Motor neuron (in vitro differentiated cells): ENCODE data around the gene TXNRD2. TPM values are rescaled to one million over a fixed set of nuclear protein-coding genes. Genes with fewer than 3 reads are reported as not detected.

Experiments used
- ATAC-seq, 8 experiments: fragments of 200-7000 bp; cut with Tn5 transposase; replicated peaks in 6 of 8; 2 replicates each; pipeline ENCODE4 v1.8.0; 2021; ENCODE audit warnings: mild to moderate bottlenecking in 8 of 8, moderate library complexity in 8 of 8
- H3K27ac ChIP-seq, 2 donors: fragments of 250-450 bp; sonication (Bioruptor Pico); 2 replicates each; pipeline ENCODE4 v1.9.0; 2021; ENCODE audit warnings: antibody characterized with exemption in 2 of 2, mild to moderate bottlenecking in 2 of 2, moderate library complexity in 1 of 2
- H3K4me1 ChIP-seq, 2 donors: fragments of 250-450 bp; sonication (Bioruptor Pico); replicated peaks in 1 of 2; 2 replicates each; pipeline ENCODE4 v1.6.1; 2021; ENCODE audit warnings: antibody characterized with exemption in 2 of 2, mild to moderate bottlenecking in 2 of 2, moderate library complexity in 1 of 2
- H3K4me3 ChIP-seq, 5 donors: fragments of 250-450 bp; sonication (Bioruptor Pico); 2 replicates each; pipeline ENCODE4 v1.9.0; 2021; ENCODE audit warnings: antibody characterized with exemption in 5 of 5, mild to moderate bottlenecking in 5 of 5, moderate library complexity in 4 of 5
- WGBS, 10 experiments: fragments of 450-650 bp; shearing (Covaris generic); methylation state at CpG; one replicate each; pipeline ENCODE4 v1.0.0; 2022; 5-methylcytosine and 5-hydroxymethylcytosine counted together
- in situ Hi-C, 9 experiments: fragments of 400-800 bp; cut with MboI; loops; one replicate each; pipeline ENCODE4 v1.15.0; 2021; ENCODE audit warnings: low sequenced_read_pairs in 9 of 9, low pct_unique_long_range_greater_than_20kb in 2 of 9; ENCODE audit not compliant: unreplicated experiment in 9 of 9
- total RNA-seq, 8 experiments: library from RNA; unstranded; fragments of 300-600 nt; gene quantifications; 2 replicates each; pipeline versions ENCODE4 v1.2.3 to v1.2.4, GENCODE V29; 2022

Gene TXNRD2
- total RNA-seq, result 10 to 100 TPM in 4 of 8 experiments, 1 to 10 TPM in 4; 2.4 to 33.9 (median 9.9) TPM

DNA sequence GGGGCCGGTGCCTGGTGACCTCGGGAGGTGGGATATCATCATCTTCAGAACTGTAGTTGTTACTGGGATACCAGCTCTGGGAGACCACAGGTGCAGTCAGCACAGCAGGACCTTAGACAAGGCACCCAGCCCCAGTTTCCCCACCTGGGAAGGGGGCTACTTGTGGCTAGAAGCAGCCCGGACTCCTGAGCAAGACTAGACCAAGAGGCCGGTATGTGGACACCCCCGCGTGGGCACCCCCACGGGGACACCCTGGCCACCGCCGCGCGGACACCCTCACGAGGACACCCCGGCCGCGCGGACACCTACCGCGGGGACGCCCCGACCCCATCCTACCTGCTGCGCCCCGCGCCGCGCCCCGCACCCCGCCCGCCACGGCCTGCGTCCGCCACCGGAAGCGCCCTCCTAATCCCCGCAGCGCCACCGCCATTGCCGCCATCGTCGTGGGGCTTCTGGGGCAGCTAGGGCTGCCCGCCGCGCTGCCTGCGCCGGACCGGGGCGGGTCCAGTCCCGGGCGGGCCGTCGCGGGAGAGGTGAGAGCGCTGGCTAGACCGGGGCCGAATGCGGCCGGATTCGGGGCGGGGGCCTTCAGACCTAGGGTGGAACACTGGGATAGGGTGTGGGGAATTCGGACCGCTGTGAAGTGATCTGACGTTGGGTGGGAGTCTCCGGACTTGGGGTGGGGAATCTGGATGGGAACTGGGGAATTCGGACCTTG lies at the start of gene TXNRD2, which contains the start of gene COMT:
TSS of gene TXNRD2 (minus strand) at position 454 of the 718 bp plus-strand sequence. CDS start at position 439, 15 bp downstream.
TSS of gene COMT (plus strand) at position 408 of the 718 bp plus-strand sequence. CDS start 20,755 bp downstream, outside the sequence.
- in situ Hi-C loops, result no loop called here
- WGBS, 10 experiments, result 50 to 100% methylated on average over 1 to 2 of the region's 63 CpGs; no CpG with 5 or more reads in 8 of the 10 experiments
- peak within 1 kb of the TSS; percentile 25 to 68 (median 52) for H3K4me3 ChIP-seq
- H3K4me1 ChIP-seq, result peaks cover 21% of the 10 kb centered on the region in 2 donors
- peak; percentile 62 to 90 (median 78) for ATAC-seq
- peak within 1 kb of the TSS; percentile 67 to 79 for H3K27ac ChIP-seq

DNA sequence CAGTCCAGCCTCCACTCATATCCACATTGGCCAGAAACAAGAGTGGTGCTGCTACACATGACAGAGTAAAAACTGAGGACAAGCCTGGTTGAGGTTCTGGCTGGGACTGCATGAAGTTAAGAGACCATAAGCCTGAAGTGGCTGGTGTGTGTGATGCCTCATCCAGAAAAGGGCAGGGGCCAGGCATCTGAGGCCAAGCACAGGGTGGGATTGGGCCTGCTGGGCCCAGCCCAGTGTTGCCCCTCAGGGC lies 49.7 kb upstream of the TXNRD2 start:
- peaks cover 6% of the 10 kb centered on the region in 2 donors for H3K4me1 ChIP-seq
- in situ Hi-C loops, result no loop called here
- no peak overlapping the region for H3K27ac ChIP-seq
- no peak overlapping the region for H3K4me3 ChIP-seq
- ATAC-seq, result no peak

DNA sequence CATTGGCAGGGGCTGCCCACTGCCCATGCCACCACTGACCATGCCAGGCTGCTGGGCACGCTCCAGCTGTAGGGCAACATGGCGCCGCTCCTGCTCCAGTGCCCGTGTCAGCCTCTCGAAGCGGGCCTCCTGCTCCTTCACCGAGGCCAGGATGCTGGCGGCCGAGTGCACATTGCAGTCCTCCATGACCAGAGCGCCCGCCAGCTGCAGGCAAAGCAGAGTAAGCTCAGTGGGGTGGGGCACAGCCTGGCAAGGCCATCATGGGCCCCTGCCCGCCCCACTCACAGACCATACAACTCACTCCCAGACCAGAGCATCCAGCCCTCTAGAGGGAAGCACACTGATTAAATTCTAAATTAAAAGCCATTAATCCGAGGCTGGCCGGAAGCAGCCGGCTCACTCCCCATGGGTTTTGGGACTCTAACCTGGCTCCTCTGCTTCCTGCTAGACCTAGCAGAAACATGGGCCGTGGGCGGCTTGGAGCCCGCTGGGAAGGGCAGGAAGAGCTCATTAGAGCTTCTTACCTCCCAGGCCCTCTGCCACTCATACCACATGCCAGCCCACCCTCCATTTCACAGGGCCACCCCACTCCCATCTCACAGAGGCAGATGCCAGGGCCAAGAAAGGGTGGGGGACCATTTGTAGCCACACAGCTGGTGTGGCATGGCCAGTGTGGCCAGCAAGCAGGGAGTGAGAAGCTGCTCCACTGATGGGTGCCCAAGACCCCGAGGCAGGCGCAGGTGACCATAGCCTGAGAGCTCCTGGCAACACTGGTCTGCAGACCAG lies 49.2 kb upstream of the TXNRD2 start:
- peak overlapping the region in 1 of 2 donors; percentile 12 for H3K27ac ChIP-seq
- peaks cover 9 to 10% of the 10 kb centered on the region in 2 donors for H3K4me1 ChIP-seq
- in situ Hi-C loops, result no loop called here
- ATAC-seq, result no peak
- no peak overlapping the region for H3K4me3 ChIP-seq
- WGBS, 10 experiments, result 86 to 100% (median 90%) methylated on average over 1 to 11 of the region's 20 CpGs; no CpG with 5 or more reads in 4 of the 10 experiments

DNA sequence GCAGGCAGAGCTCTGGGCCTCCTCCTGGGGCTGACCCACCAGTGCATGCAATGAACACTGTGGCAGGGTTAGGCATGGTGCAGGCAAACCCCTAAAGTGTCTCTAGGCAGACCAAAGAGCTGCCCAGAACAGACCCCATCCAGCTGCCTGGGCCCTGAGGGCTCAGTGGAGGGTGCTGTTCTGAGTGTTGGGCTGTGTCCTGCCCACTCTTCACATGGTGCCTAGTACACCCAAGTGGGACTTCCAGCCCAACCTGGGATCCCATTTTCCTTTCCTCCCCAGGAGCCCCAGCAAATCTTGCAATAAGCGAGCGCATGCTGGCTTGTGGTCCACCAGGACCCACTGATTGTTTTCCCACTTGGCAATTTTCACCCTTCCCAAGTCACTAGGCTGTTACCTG lies 48.6 kb upstream of the TXNRD2 start:
- H3K4me1 ChIP-seq, result peaks cover 15 to 16% of the 10 kb centered on the region in 2 donors
- no peak for ATAC-seq
- in situ Hi-C loops, result no loop called here
- 83 to 93% (median 86%) methylated on average over 2 of the region's 2 CpGs; no CpG with 5 or more reads in 7 of the 10 experiments for WGBS, 10 experiments
- H3K4me3 ChIP-seq, result no peak overlapping the region
- no peak overlapping the region for H3K27ac ChIP-seq

DNA sequence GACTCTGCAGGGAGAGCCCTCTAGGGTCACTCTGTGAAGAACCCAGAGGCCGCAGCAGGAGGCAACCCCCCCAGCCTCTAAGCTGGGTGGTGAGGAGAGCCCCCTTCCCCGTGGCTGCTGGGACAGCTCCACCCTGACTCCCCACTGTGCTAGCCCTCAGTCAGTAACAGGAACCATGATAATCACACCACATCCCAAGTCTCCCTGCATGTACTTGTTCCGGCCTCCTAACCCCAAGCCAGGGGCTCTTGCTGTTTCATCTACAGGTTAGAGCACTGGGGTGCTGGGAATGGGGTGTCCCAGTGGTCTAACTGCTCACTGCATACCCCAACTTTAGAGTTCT lies 48.1 kb upstream of the TXNRD2 start:
- no peak overlapping the region for H3K4me3 ChIP-seq
- no peak overlapping the region for H3K27ac ChIP-seq
- WGBS, 10 experiments, result 20% methylated on average over 1 of the region's 3 CpGs; no CpG with 5 or more reads in 9 of the 10 experiments
- no peak for ATAC-seq
- in situ Hi-C loops, result no loop called here
- peaks cover 20 to 21% of the 10 kb centered on the region in 2 donors for H3K4me1 ChIP-seq

DNA sequence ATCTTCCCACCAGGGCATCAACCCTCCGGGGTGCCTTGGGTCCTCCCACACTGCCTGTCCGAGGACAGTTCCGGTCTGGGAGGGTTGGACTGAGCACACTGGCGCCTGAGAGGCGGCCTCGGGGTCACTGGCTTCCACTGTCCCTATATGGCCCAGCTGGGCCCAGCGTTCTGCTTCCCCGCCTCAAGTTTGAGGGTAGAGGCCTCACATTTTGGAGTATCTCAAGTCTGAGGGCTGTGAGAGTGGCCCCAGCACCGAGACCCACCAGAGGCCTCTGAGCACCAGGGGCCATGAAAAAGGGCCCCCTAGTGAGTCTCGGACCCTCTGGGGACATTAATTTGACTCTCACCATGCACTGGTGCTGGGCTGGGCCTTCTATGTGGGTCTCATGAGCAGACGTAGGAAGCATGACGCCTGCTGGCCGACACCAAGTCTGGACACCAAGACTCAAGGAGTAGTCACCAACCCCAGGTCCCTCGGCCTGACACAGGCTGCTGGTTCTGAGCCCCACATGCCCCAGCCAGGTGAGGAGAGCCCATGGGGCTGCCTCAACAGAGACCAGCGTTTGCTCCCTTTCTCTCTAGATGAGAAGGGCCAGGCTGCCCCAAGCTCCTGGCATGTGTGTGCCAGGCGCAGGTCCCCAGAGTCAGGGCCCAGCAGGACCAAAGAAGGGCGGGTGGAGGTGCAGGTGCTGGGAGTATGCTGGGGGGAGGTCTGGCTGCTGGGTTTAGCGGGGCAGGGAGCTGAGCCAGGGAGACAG lies 47.5 kb upstream of the TXNRD2 start:
- 73 to 100% (median 98%) methylated on average over 1 to 5 of the region's 18 CpGs; no CpG with 5 or more reads in 6 of the 10 experiments for WGBS, 10 experiments
- in situ Hi-C loops, result no loop called here
- ATAC-seq, result no peak

DNA sequence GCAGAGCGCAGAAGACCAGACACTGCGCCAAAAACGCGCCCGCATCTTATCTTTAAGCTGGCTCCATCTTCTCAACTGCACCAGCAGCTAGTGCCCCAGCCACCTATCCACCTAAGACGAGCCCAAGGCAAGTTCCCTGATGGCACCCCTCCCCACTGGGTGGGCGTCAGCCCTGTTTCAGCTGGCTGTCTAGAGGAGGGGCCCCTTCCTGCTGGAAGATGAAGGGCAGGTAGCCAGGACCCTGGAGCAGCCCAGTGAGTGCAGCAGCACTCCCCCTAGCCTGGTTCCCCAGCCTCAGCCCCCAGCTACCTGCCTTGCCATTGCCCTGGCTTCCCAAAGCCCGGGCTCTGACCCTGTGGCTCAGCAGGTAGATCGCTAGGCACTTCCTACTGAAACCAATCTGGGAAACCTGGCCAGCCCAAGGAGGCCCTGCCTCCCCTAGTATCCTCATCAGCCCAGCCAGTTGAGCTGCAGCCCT lies 46.8 kb upstream of the TXNRD2 start:
- Histone ChIP-seq H3K27ac (no peak overlapping the region), H3K4me3 (no peak overlapping the region), H3K4me1 (peaks cover 34% of the 10 kb centered on the region in 2 donors)
- ATAC-seq, result no peak
- WGBS, 10 experiments, result 54 to 100% (median 93%) methylated on average over 1 to 4 of the region's 9 CpGs; no CpG with 5 or more reads in 5 of the 10 experiments
- in situ Hi-C loops, result no loop called here

More for the DNA sequence above, 47.5 kb upstream of the TXNRD2 start:
- Histone ChIP-seq H3K27ac (no peak overlapping the region), H3K4me1 (peaks cover 26 to 27% of the 10 kb centered on the region in 2 donors), H3K4me3 (no peak overlapping the region)

DNA sequence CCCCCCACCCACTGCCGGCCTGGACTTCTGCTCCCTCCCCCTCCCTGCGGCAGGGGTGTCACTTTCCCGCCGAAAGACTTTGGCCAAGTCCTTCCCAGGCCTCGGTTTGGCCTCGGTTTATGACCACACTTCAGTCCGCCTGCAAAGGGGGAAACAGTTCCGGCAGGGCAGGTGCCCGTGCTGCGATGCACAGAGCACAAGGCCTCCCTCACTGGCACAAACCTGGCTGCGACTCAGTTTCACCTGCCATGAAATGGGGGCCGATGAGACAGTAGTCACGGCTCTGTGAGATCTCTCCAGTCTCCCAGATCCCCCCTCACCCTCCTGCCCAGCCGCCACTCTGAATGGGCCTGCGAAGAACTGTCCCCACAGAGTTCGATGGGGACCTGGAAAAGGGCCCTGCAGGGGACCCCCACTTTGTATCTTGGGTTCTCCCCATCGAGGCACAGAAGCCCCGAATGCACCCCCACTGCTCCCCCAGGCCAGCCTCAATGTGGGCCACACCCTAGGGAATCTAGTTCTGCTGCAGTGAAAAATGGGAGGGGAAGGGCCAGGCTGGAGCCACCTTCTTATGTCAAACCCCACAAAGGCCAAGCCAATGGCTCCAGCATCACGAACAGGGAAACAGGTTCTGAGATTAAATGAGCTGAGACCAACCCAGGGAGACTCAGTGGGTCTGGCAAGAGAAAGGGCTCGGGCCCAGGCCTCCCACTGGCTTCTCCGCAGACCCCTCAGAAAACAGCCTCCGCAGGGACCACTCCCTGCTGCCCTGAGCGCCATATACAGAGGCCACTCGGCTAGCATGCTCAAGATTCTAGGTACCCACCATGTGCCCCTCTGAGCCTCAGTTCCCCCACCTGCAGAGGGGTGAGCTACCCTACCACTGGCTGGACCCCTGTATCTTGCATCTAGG lies 46.0 kb upstream of the TXNRD2 start:
- Histone ChIP-seq H3K4me3 (peak overlapping the region in 4 of 5 donors; percentile 56 to 99 (median 80)), H3K4me1 (peaks cover 39 to 40% of the 10 kb centered on the region in 2 donors), H3K27ac (peak overlapping the region; percentile 11 to 32)
- ATAC-seq, result peak in 1 of 8 experiments; percentile 6
- in situ Hi-C loops, result no loop called here
- WGBS, 10 experiments, result 20 to 100% (median 77%) methylated on average over 1 to 8 of the region's 24 CpGs; no CpG with 5 or more reads in 5 of the 10 experiments

DNA sequence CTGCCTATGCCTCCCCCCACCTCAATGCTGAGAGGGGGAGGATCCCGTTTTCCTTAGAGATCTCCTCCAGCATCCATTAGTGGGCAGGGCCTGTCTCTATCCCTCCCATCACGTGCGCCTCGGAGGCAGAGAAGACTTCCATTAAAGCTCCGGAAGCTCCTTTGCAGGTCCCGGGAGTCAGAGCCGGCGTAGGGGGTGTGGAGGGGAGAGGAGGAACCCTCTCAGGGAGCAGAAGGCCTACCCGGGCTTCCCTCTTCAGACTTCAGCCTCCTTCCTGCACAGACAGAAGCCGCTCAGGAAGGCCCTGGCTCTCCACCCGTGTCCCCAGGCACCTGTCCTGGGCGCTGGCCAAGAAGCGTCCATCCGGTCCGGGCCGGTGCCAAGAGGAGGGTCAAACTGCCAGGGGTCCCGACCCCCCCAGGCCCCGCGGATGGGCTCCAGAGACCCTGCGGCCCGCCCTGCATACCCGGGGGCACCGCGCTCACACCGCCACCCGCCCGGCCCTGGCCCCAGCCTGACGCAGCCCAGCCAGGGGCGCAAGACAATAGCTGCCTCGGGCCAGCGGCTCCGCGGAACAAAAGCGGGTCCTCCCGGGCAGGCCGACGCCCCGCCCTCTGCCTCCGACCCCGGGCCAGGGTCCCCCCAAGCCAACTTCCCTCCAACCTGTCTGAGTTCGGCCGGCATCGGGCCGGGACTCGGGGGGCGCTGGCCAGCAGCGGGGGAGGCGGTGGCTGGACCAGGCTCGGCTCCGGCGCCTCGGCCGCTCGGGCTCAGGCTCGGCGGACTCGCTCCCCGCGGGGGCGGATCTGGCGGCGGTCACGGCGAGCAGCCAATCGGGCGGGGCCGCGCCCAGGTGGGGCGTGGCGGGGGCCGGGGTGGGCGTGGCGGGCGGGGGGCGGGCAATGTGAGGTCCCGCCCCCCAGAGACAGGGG lies 45.1 kb upstream of the TXNRD2 start:
- Histone ChIP-seq H3K4me3 (peak overlapping the region; percentile 56 to 99 (median 81)), H3K27ac (peak overlapping the region; percentile 82 to 94), H3K4me1 (peaks cover 37 to 40% of the 10 kb centered on the region in 2 donors)
- peak; percentile 52 to 90 (median 58) for ATAC-seq
- 0 to 7% (median 0%) methylated on average over 3 to 9 of the region's 76 CpGs; no CpG with 5 or more reads in 6 of the 10 experiments for WGBS, 10 experiments
- in situ Hi-C loops, result no loop called here

DNA sequence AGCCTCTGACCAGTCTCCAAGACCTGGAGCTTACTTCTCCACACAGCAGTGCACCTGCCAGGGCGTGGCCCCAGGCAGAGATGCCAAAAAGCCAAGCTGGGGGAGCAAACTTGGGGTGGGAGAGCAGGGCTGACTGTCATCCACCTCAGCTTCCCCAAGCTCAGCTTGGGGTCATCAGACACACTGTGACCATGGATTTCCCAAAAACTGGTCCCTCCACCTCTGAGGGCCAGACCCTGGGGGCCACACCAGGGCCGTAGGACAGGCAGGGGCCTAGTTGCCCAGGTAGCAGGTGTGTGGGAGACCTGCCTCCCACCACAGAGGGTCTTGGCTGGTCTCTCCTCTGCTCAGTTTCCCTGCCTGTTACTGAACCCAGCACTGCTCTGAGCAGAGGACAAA lies 44.4 kb upstream of the TXNRD2 start:
- Histone ChIP-seq H3K4me3 (peak overlapping the region; percentile 56 to 99 (median 81)), H3K27ac (peak overlapping the region; percentile 82 to 94), H3K4me1 (peaks cover 34 to 35% of the 10 kb centered on the region in 2 donors)
- 20 to 40% methylated on average over 1 of the region's 2 CpGs; no CpG with 5 or more reads in 8 of the 10 experiments for WGBS, 10 experiments
- in situ Hi-C loops, result no loop called here
- no peak for ATAC-seq
